Measurements from ENCODE around the gene CD84. TPM values are rescaled to one million over a fixed set of nuclear protein-coding genes. Genes with fewer than 3 reads are reported as not detected.

The CD84 gene
- total RNA-seq, 4 donors from 2014 or later: 1.8 to 5.8 (median 2.4) TPM

- Histone ChIP-seq H3K4me1 (no peaks in the 10 kb centered on the region), H3K9me3 (no peaks in the 10 kb centered on the region), H3K36me3 (no peaks in the 10 kb centered on the region), H3K27me3 (no peaks in the 10 kb centered on the region), H3K4me3 (replicated peaks in 1 of 3) (no peak overlapping the region), H3K27ac (no peak overlapping the region)
- intact Hi-C loops (cut with DNase I): no loop called here
- no peak for TF ChIP-seq CTCF (IDR thresholded peaks at IDR 0.05)
- TF ChIP-seq POLR2A (IDR thresholded peaks at IDR 0.05): no peak
- no peak for DNase-seq
- WGBS, 2 donors: 57 to 70% methylated on average over 1 of the region's 1 CpG
These were observed 39.0 kb upstream of the CD84 start for GRCh38 chr1:160618327-160618726.

- intact Hi-C loops (cut with DNase I): no loop called here
- Histone ChIP-seq H3K27me3 (no peaks in the 10 kb centered on the region), H3K4me1 (no peaks in the 10 kb centered on the region), H3K27ac (no peak overlapping the region), H3K4me3 (replicated peaks in 1 of 3) (no peak overlapping the region), H3K9me3 (no peaks in the 10 kb centered on the region), H3K36me3 (no peaks in the 10 kb centered on the region)
- WGBS, 2 donors: 58 to 87% methylated on average over 2 of the region's 2 CpGs
- no peak for TF ChIP-seq CTCF (IDR thresholded peaks at IDR 0.05)
- no peak for DNase-seq
These were observed 36.4 kb upstream of the CD84 start for GRCh38 chr1:160615660-160616059.

GRCh38 chr1:160614410-160614809 lies 35.1 kb upstream of the CD84 start:
- WGBS, 2 donors: 78 to 88% methylated on average over 5 of the region's 5 CpGs
- H3K36me3 ChIP-seq: no peaks in the 10 kb centered on the region
- no peak for TF ChIP-seq POLR2A (IDR thresholded peaks at IDR 0.05)
- no peak for TF ChIP-seq CTCF (IDR thresholded peaks at IDR 0.05)
- intact Hi-C loops (cut with DNase I): no loop called here
- H3K4me1 ChIP-seq: no peaks in the 10 kb centered on the region
- no peaks in the 10 kb centered on the region for H3K9me3 ChIP-seq
- no peak overlapping the region for H3K27ac ChIP-seq
- no peak for DNase-seq
- no peak overlapping the region for H3K4me3 ChIP-seq (replicated peaks in 1 of 3)
- H3K27me3 ChIP-seq: no peaks in the 10 kb centered on the region

GRCh38 chr1:160612613-160613218 lies 33.4 kb upstream of the CD84 start:
- intact Hi-C loops (cut with DNase I): no loop called here

More at GRCh38 chr1:160612613-160613218, 33.4 kb upstream of the CD84 start:
- Histone ChIP-seq H3K9me3 (no peaks in the 10 kb centered on the region), H3K27me3 (no peaks in the 10 kb centered on the region), H3K27ac (no peak overlapping the region), H3K4me1 (no peaks in the 10 kb centered on the region), H3K4me3 (replicated peaks in 1 of 3) (no peak overlapping the region), H3K36me3 (no peaks in the 10 kb centered on the region)
- WGBS, 2 donors: 76 to 86% methylated on average over 6 of the region's 6 CpGs
- DNase-seq: no peak
- TF ChIP-seq POLR2A (IDR thresholded peaks at IDR 0.05) (no peak), CTCF (IDR thresholded peaks at IDR 0.05) (no peak)
